Fibroblast of skin of right quadriceps (primary cell): Measurements from ENCODE around the gene ZCCHC14.

ENCODE experiments used
- DNase-seq: peaks from one replicate; pipeline ENCODE4 v3.0.0-alpha.2; 2013

ZCCHC14 gene

GRCh38 chr16:87492721-87493607 is at the start of gene ZCCHC14:
Gene ZCCHC14 (minus strand): TSS chr16:87493024. CDS start chr16:87492238, 786 bp downstream.
- peak; percentile 99 for DNase-seq

- no peak for DNase-seq
Observed at GRCh38 chr16:87541872-87542234, 49.0 kb upstream of the ZCCHC14 start.

GRCh38 chr16:87541147-87541871 is 48.5 kb upstream of the ZCCHC14 start:
- peak; percentile 10 for DNase-seq

GRCh38 chr16:87540897-87541146 is 48.0 kb upstream of the ZCCHC14 start:
- no peak for DNase-seq

GRCh38 chr16:87540072-87540896 is 47.5 kb upstream of the ZCCHC14 start:
- DNase-seq = no peak

GRCh38 chr16:87539113-87539512 is 46.3 kb upstream of the ZCCHC14 start:
- no peak for DNase-seq

GRCh38 chr16:87538594-87538993 is 45.8 kb upstream of the ZCCHC14 start:
- DNase-seq = peak; percentile 15

GRCh38 chr16:87538160-87538559 is 45.3 kb upstream of the ZCCHC14 start:
- no peak for DNase-seq

GRCh38 chr16:87536795-87537142 is 43.9 kb upstream of the ZCCHC14 start:
- DNase-seq = no peak

- no peak for DNase-seq
Observed at GRCh38 chr16:87535855-87536794, 43.3 kb upstream of the ZCCHC14 start.

GRCh38 chr16:87535457-87535854 is 42.6 kb upstream of the ZCCHC14 start:
- DNase-seq = no peak

- DNase-seq = no peak
Observed at GRCh38 chr16:87534751-87535150, 41.9 kb upstream of the ZCCHC14 start.

- DNase-seq = no peak
Observed at GRCh38 chr16:87534030-87534653, 41.3 kb upstream of the ZCCHC14 start.

- DNase-seq = no peak
Observed at GRCh38 chr16:87533061-87533460, 40.2 kb upstream of the ZCCHC14 start.

GRCh38 chr16:87531418-87531817 is 38.6 kb upstream of the ZCCHC14 start:
- no peak for DNase-seq

GRCh38 chr16:87528690-87529579 is 36.1 kb upstream of the ZCCHC14 start:
- no peak for DNase-seq

GRCh38 chr16:87527055-87527724 is 34.4 kb upstream of the ZCCHC14 start:
- no peak for DNase-seq

- DNase-seq = no peak
Observed at GRCh38 chr16:87526238-87526947, 33.6 kb upstream of the ZCCHC14 start.

- no peak for DNase-seq
Observed at GRCh38 chr16:87525352-87525751, 32.5 kb upstream of the ZCCHC14 start.

- no peak for DNase-seq
Observed at GRCh38 chr16:87524407-87524806, 31.6 kb upstream of the ZCCHC14 start.
